B cell (primary cell): ENCODE measurements around the gene KCNQ5. TPM values are rescaled to one million over a fixed set of nuclear protein-coding genes. Genes with fewer than 3 reads are reported as not detected.

Experiments used
- ATAC-seq: fragments of 200-7000 bp; cut with Tn5 transposase; one replicate; pipeline ENCODE4 v1.10.0; 2021; ENCODE audit warnings: low read depth, mild to moderate bottlenecking, moderate number of reproducible peaks, moderate library complexity
- CTCF ChIA-PET: fragments of 350-600 bp; sonication (Branson Sonifier 250); formaldehyde crosslinking; loops from one replicate; lab custom pipeline; 2021; ENCODE audit warnings: antibody characterized with exemption, inconsistent platforms; lab: Charles Lee
- POLR2A ChIA-PET: fragments of 350-600 bp; sonication (Branson Sonifier 250); formaldehyde crosslinking; loops from one replicate; lab custom pipeline; 2021; ENCODE audit warnings: antibody characterized with exemption; lab: Charles Lee
- DNase-seq: peaks from one replicate; pipeline ENCODE4 v3.0.0; 2013
- H2AFZ ChIP-seq: 2 replicates; pipeline ENCODE4 v1.6.1; 2012; ENCODE audit warnings: mild to moderate bottlenecking, low read depth, low read length; ENCODE audit not compliant: insufficient read depth, poor library complexity, severe bottlenecking
- H3K27ac ChIP-seq, 2 donors: 1 replicate in 1 of 2; 2 replicates in 1 of 2; pipeline ENCODE4 v1.5.1; 2012 to 2013; ENCODE audit warnings: low read length in 2 of 2, mild to moderate bottlenecking in 2 of 2, moderate library complexity in 1 of 2
- H3K27me3 ChIP-seq, 4 experiments: fragments of 200-600 bp in 1 of 4; sonication (generic) in 1 of 4; replicated peaks in 1 of 4; 1 replicate in 2 of 4; 2 replicates in 2 of 4; pipeline versions ENCODE4 v1.6.1 to v1.7.0; 2013 to 2016; ENCODE audit warnings: low read length in 3 of 4, mild to moderate bottlenecking in 2 of 4, mixed read lengths in 1 of 4, moderate library complexity in 1 of 4; ENCODE audit not compliant: insufficient read depth in 4 of 4, control insufficient read depth in 3 of 4; ENCODE audit errors: control extremely low read depth in 1 of 4
- H3K36me3 ChIP-seq, 2 experiments: replicated peaks in 1 of 2; 1 replicate in 1 of 2; 2 replicates in 1 of 2; pipeline versions ENCODE4 v1.6.1 to v1.7.1; 2013; ENCODE audit warnings: low read length in 1 of 2; ENCODE audit not compliant: insufficient read depth in 2 of 2, control insufficient read depth in 1 of 2; ENCODE audit errors: control extremely low read depth in 1 of 2, extremely low read depth in 1 of 2
- H3K4me1 ChIP-seq, 2 donors: fragments of 200-600 bp in 1 of 2; sonication (generic) in 1 of 2; 1 replicate in 1 of 2; 2 replicates in 1 of 2; pipeline versions ENCODE4 v1.5.1 to v1.6.1; 2013 to 2017; ENCODE audit warnings: low read length in 2 of 2; ENCODE audit not compliant: control insufficient read depth in 2 of 2, insufficient read depth in 2 of 2
- H3K4me2 ChIP-seq: replicated peaks from 2 replicates; pipeline ENCODE3; 2012; ENCODE audit warnings: mild to moderate bottlenecking, low read depth, low read length; ENCODE audit not compliant: poor library complexity, severe bottlenecking
- H3K4me3 ChIP-seq, 5 experiments: fragments of 200-600 bp in 1 of 5; sonication (generic) in 1 of 5; 1 replicate in 3 of 5; 2 replicates in 2 of 5; pipeline versions ENCODE4 v1.5.1 to v1.7.0; 2011 to 2016; ENCODE audit warnings: low read length in 4 of 5, mild to moderate bottlenecking in 4 of 5, low read depth in 2 of 5, control low read depth in 1 of 5, moderate library complexity in 1 of 5; ENCODE audit not compliant: insufficient read depth in 1 of 5; ENCODE audit errors: control extremely low read depth in 1 of 5, extremely low read depth in 1 of 5
- H3K79me2 ChIP-seq: fragments of 200-600 bp; sonication (generic); one replicate; pipeline ENCODE4 v1.6.0; 2016; ENCODE audit warnings: low read length; ENCODE audit not compliant: control insufficient read depth, insufficient read depth
- H3K9ac ChIP-seq: fragments of 200-600 bp; sonication (generic); 2 replicates; pipeline ENCODE4 v1.6.1; 2017; ENCODE audit warnings: mild to moderate bottlenecking, low read length, moderate library complexity
- H3K9me3 ChIP-seq, 3 donors: one replicate each; pipeline versions ENCODE4 v1.6.1 to v1.7.1; 2013; ENCODE audit warnings: low read length in 2 of 3; ENCODE audit not compliant: control insufficient read depth in 2 of 3, insufficient read depth in 1 of 3; ENCODE audit errors: control extremely low read depth in 1 of 3
- H4K20me1 ChIP-seq: 2 replicates; pipeline ENCODE4 v1.6.0; 2012; ENCODE audit warnings: mild to moderate bottlenecking, low read length; ENCODE audit not compliant: insufficient read depth, control insufficient read depth, poor library complexity, severe bottlenecking
- H3K27ac Mint-ChIP-seq: one replicate; pipeline ENCODE4 v1.8.0; 2021; ENCODE audit warnings: mixed read lengths
- H3K27me3 Mint-ChIP-seq: one replicate; pipeline ENCODE4 v1.8.0; 2021; ENCODE audit warnings: mixed read lengths
- H3K4me1 Mint-ChIP-seq: one replicate; pipeline ENCODE4 v1.8.0; 2021; ENCODE audit warnings: mixed read lengths
- H3K4me3 Mint-ChIP-seq: one replicate; pipeline ENCODE4 v1.8.0; 2021; ENCODE audit warnings: mixed read lengths
- H3K9me3 Mint-ChIP-seq: one replicate; pipeline ENCODE4 v1.8.0; 2022; ENCODE audit warnings: mixed read lengths; ENCODE audit not compliant: insufficient read depth
- CTCF ChIP-seq: fragments of 200-600 bp; IDR thresholded peaks from one replicate; pipeline ENCODE4 v1.8.0; 2022; ENCODE audit warnings: antibody characterized with exemption, mild to moderate bottlenecking
- EZH2 ChIP-seq: IDR thresholded peaks from 2 replicates; pipeline ENCODE4 v1.6.1; 2012; ENCODE audit warnings: borderline replicate concordance, low read depth, mild to moderate bottlenecking, moderate library complexity, low read length; ENCODE audit not compliant: insufficient read depth, poor library complexity, severe bottlenecking
- WGBS: methylation state at CpG from one replicate; pipeline ENCODE4 v1.1.5; 2013; ENCODE audit warnings: missing lambda C conversion rate; ENCODE audit not compliant: insufficient coverage; 5-methylcytosine and 5-hydroxymethylcytosine counted together
- intact Hi-C: fragments of 100-400 bp; cut with micrococcal nuclease; formaldehyde crosslinking; loops from one replicate; pipeline ENCODE4 v1.10.0; 2022
- polyA plus RNA-seq: library from polyadenylated mRNA; depleted of rRNA; stranded (reverse); fragments of >200 nt; gene quantifications from 2 replicates; pipeline ENCODE4 v1.2.3, GENCODE V29; 2012
- total RNA-seq, 2 donors: library from RNA; stranded (reverse); fragments of 120-200 nt in 1 of 2; gene quantifications; 1 replicate in 1 of 2; 2 replicates in 1 of 2; pipeline versions ENCODE4 v1.2.3 to v1.2.4, GENCODE V29; 2013 to 2022

The KCNQ5 gene
- total and polyA plus RNA-seq, 2 donors (not counting 1 experiment from before 2014, with no cell fraction given): 2.3 to 9.4 TPM

- WGBS: 100% methylated on average over 2 of the region's 5 CpGs
- H3K9ac ChIP-seq: no peak overlapping the region
- TF ChIP-seq EZH2: no peak
- TF ChIP-seq CTCF: no peak
- H3K79me2 ChIP-seq: no peaks in the 10 kb centered on the region
- no peaks in the 10 kb centered on the region for H3K9me3 ChIP-seq
- Mint-ChIP-seq H3K27ac (no peak overlapping the region), H3K27me3 (no peaks in the 10 kb centered on the region), H3K9me3 (no peaks in the 10 kb centered on the region), H3K4me3 (no peak overlapping the region), H3K4me1 (no peaks in the 10 kb centered on the region)
- no peak overlapping the region for H3K27ac ChIP-seq
- H2AFZ ChIP-seq: no peak overlapping the region
- intact Hi-C loops: no loop called here
- H4K20me1 ChIP-seq: no peaks in the 10 kb centered on the region
- DNase-seq (no peak), ATAC-seq (no peak)
- no peak overlapping the region for H3K4me3 ChIP-seq
- peaks cover 0 to 2% of the 10 kb centered on the region in 2 experiments for H3K36me3 ChIP-seq
- H3K4me2 ChIP-seq: no peak overlapping the region
- no peaks in the 10 kb centered on the region for H3K27me3 ChIP-seq
- ChIA-PET CTCF (interaction anchor here (1.5 to 2.1 kb wide), 2 partner anchors 553 to 757 kb away, joined by 4 to 6 read pairs; no protein-coding TSS in a partner anchor), POLR2A (no interaction called here)
- no peaks in the 10 kb centered on the region for H3K4me1 ChIP-seq
Observed at GRCh38 chr6:73169633-73170032, 547.8 kb downstream of the KCNQ5 start.

GRCh38 chr6:73174646-73175045 lies 552.8 kb downstream of the KCNQ5 start:
- Histone ChIP-seq H3K9me3 (no peaks in the 10 kb centered on the region), H3K4me3 (no peak overlapping the region), H3K27me3 (no peaks in the 10 kb centered on the region), H2AFZ (no peak overlapping the region), H4K20me1 (no peaks in the 10 kb centered on the region), H3K36me3 (no peaks in the 10 kb centered on the region), H3K27ac (no peak overlapping the region), H3K4me2 (no peak overlapping the region), H3K9ac (no peak overlapping the region), H3K4me1 (peaks cover 22 to 25% of the 10 kb centered on the region in 2 donors), H3K79me2 (no peaks in the 10 kb centered on the region)
- POLR2A ChIA-PET: no interaction called here
- Mint-ChIP-seq H3K27ac (no peak overlapping the region), H3K4me3 (no peak overlapping the region), H3K27me3 (no peaks in the 10 kb centered on the region), H3K9me3 (no peaks in the 10 kb centered on the region), H3K4me1 (no peaks in the 10 kb centered on the region)
- ATAC-seq (no peak), DNase-seq (no peak)
- CTCF ChIA-PET: interaction anchor here (1.4 kb wide), 1 partner anchor 555 kb away, joined by 3 read pairs; no protein-coding TSS in a partner anchor
- 100% methylated on average over 2 of the region's 4 CpGs for WGBS
- intact Hi-C loops: no loop called here
- TF ChIP-seq EZH2: no peak
- no peak for TF ChIP-seq CTCF
